KMS-11 (cell line): ENCODE results near the gene GBE1.

Experiments used
- H2AFZ ChIP-seq: fragments of 200-600 bp; sonication (generic); 2 replicates; pipeline ENCODE4 v1.6.1; 2016; ENCODE audit warnings: antibody characterized with exemption, mixed run types, low read depth
- H3K27ac ChIP-seq: fragments of 200-600 bp; sonication (generic); 2 replicates; pipeline ENCODE4 v1.6.1; 2016; ENCODE audit warnings: mild to moderate bottlenecking, mixed run types
- H3K27me3 ChIP-seq: fragments of 200-600 bp; sonication (generic); 2 replicates; pipeline ENCODE4 v1.6.1; 2017; ENCODE audit warnings: mild to moderate bottlenecking, low read depth, mixed run types, moderate library complexity; ENCODE audit not compliant: insufficient read depth
- H3K36me3 ChIP-seq: fragments of 200-600 bp; sonication (generic); 2 replicates; pipeline ENCODE4 v1.6.1; 2017; ENCODE audit warnings: mild to moderate bottlenecking, mixed run types; ENCODE audit not compliant: insufficient read depth
- H3K4me1 ChIP-seq: fragments of 200-600 bp; sonication (generic); 2 replicates; pipeline ENCODE4 v1.6.1; 2016; ENCODE audit warnings: mild to moderate bottlenecking, low read depth, mixed run types; ENCODE audit not compliant: poor library complexity, severe bottlenecking
- H3K4me2 ChIP-seq: fragments of 200-600 bp; sonication (generic); 2 replicates; pipeline ENCODE4 v1.7.0; 2016; ENCODE audit warnings: mild to moderate bottlenecking, mixed run types
- H3K4me3 ChIP-seq: fragments of 200-600 bp; sonication (generic); IDR thresholded peaks from 2 replicates; pipeline ENCODE4 v1.6.1; 2017; ENCODE audit warnings: low read depth, low read length, mixed read lengths; ENCODE audit not compliant: insufficient read depth
- H3K79me2 ChIP-seq: fragments of 200-600 bp; sonication (generic); 2 replicates; pipeline ENCODE4 v1.6.1; 2016; ENCODE audit warnings: low read depth, mixed run types; ENCODE audit not compliant: insufficient read depth
- H3K9ac ChIP-seq: fragments of 200-600 bp; sonication (generic); 2 replicates; pipeline ENCODE4 v1.6.1; 2016; ENCODE audit warnings: mild to moderate bottlenecking, mixed run types
- H4K20me1 ChIP-seq: fragments of 200-600 bp; sonication (generic); 2 replicates; pipeline ENCODE4 v1.6.1; 2016; ENCODE audit warnings: mild to moderate bottlenecking, mixed run types; ENCODE audit not compliant: insufficient read depth
- CTCF ChIP-seq: fragments of 200-600 bp; sonication (generic); conservative IDR thresholded peaks from 2 replicates; pipeline ENCODE4 v1.6.1; 2017; ENCODE audit warnings: low read depth, mild to moderate bottlenecking, antibody characterized with exemption, low read length, moderate library complexity, mixed read lengths

Gene GBE1

GRCh38 chr3:81545572-81545971, 215.9 kb downstream of the GBE1 start:
- Histone ChIP-seq H3K27ac (no peak overlapping the region), H4K20me1 (no peaks in the 10 kb centered on the region), H3K79me2 (no peaks in the 10 kb centered on the region), H3K4me3 (no peak overlapping the region), H3K9ac (no peak overlapping the region), H3K4me1 (no peaks in the 10 kb centered on the region), H3K4me2 (no peak overlapping the region), H2AFZ (no peak overlapping the region), H3K36me3 (no peaks in the 10 kb centered on the region), H3K27me3 (no peaks in the 10 kb centered on the region)
- no peak for TF ChIP-seq CTCF

- H3K9ac ChIP-seq, result no peak overlapping the region
- no peak overlapping the region for H3K4me3 ChIP-seq
- no peak overlapping the region for H3K4me2 ChIP-seq
- H3K27ac ChIP-seq, result no peak overlapping the region
- TF ChIP-seq CTCF, result no peak
- H3K36me3 ChIP-seq, result no peaks in the 10 kb centered on the region
- H4K20me1 ChIP-seq, result no peaks in the 10 kb centered on the region
- H3K27me3 ChIP-seq, result no peaks in the 10 kb centered on the region
- no peak overlapping the region for H2AFZ ChIP-seq
- no peaks in the 10 kb centered on the region for H3K79me2 ChIP-seq
- no peaks in the 10 kb centered on the region for H3K4me1 ChIP-seq
Measured at GRCh38 chr3:81544385-81544784, 217.1 kb downstream of the GBE1 start.

DNA sequence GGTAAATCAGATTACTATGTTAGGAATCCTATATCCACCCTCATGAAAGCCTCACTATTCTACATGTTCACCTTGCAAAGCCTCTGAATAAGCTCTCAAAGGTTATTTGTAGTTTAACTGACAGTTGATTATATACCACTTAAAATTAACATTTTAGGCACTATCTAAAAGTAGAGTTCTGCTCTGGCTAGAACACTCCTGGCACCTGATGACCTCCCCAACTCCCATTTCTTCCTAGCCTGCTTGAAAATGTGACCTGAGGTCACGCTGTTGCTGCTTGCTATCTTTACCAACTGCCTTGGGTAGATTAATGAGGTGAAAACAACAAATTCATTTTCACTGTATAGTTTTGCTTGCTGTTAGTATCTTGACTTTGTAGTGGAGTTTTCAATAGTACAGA, 220.7 kb downstream of the GBE1 start:
- no peak overlapping the region for H3K9ac ChIP-seq
- no peaks in the 10 kb centered on the region for H4K20me1 ChIP-seq
- no peak overlapping the region for H3K4me3 ChIP-seq
- H3K79me2 ChIP-seq, result no peaks in the 10 kb centered on the region
- H3K27me3 ChIP-seq, result no peaks in the 10 kb centered on the region
- no peaks in the 10 kb centered on the region for H3K4me1 ChIP-seq
- H3K36me3 ChIP-seq, result no peaks in the 10 kb centered on the region
- no peak for TF ChIP-seq CTCF
- H2AFZ ChIP-seq, result no peak overlapping the region
- H3K27ac ChIP-seq, result no peak overlapping the region
- H3K4me2 ChIP-seq, result no peak overlapping the region

GRCh38 chr3:81531846-81532245, 229.6 kb downstream of the GBE1 start:
- H3K27ac ChIP-seq, result no peak overlapping the region

More at GRCh38 chr3:81531846-81532245, 229.6 kb downstream of the GBE1 start:
- H3K4me3 ChIP-seq, result no peak overlapping the region
- no peak overlapping the region for H3K4me2 ChIP-seq
- no peak overlapping the region for H3K9ac ChIP-seq
- H3K79me2 ChIP-seq, result no peaks in the 10 kb centered on the region
- no peak overlapping the region for H2AFZ ChIP-seq
- no peaks in the 10 kb centered on the region for H3K27me3 ChIP-seq
- no peaks in the 10 kb centered on the region for H3K4me1 ChIP-seq
- no peak for TF ChIP-seq CTCF
- no peaks in the 10 kb centered on the region for H4K20me1 ChIP-seq
- no peaks in the 10 kb centered on the region for H3K36me3 ChIP-seq
